Fibroblast of villous mesenchyme (primary cell): ENCODE results near the gene HK2. TPM values are rescaled to one million over a fixed set of nuclear protein-coding genes. Genes with fewer than 3 reads are reported as not detected.
A peak's percentile ranks its signal among the peaks of the same experiment; 100 is the strongest.
"Not testable (repeated sequence)": the region's sequence is repeated elsewhere in the genome, so short reads cannot be mapped to it uniquely, and the experiment has no call there.

Experiments used
- DNase-seq: peaks from one replicate; pipeline ENCODE4 v3.0.0-alpha.2; 2010; ENCODE audit warnings: low read depth
- H3K4me3 ChIP-seq: 2 replicates; pipeline ENCODE4 v1.5.1; 2011; ENCODE audit warnings: low read depth, mild to moderate bottlenecking, low read length
- total RNA-seq: library from RNA; depleted of rRNA; stranded (reverse); fragments of >200 nt; gene quantifications from 2 replicates; pipeline ENCODE4 v1.2.3, GENCODE V29; 2012
- TF ChIP-seq, protein P1 (sequence below): IDR thresholded peaks from 2 replicates; pipeline ENCODE4 v1.5.1; 2012; ENCODE audit warnings: low read depth, mild to moderate bottlenecking, low read length; ENCODE audit not compliant: insufficient read depth

HK2 gene
- total RNA-seq, 1 donor = 15.1 TPM

- DNase-seq = no peak
- no peak overlapping the region for H3K4me3 ChIP-seq
- TF ChIP-seq, protein P1, sequence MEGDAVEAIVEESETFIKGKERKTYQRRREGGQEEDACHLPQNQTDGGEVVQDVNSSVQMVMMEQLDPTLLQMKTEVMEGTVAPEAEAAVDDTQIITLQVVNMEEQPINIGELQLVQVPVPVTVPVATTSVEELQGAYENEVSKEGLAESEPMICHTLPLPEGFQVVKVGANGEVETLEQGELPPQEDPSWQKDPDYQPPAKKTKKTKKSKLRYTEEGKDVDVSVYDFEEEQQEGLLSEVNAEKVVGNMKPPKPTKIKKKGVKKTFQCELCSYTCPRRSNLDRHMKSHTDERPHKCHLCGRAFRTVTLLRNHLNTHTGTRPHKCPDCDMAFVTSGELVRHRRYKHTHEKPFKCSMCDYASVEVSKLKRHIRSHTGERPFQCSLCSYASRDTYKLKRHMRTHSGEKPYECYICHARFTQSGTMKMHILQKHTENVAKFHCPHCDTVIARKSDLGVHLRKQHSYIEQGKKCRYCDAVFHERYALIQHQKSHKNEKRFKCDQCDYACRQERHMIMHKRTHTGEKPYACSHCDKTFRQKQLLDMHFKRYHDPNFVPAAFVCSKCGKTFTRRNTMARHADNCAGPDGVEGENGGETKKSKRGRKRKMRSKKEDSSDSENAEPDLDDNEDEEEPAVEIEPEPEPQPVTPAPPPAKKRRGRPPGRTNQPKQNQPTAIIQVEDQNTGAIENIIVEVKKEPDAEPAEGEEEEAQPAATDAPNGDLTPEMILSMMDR = no peak
Measured at GRCh38 chr2:74895001-74895400, 61.1 kb downstream of the HK2 start.

GRCh38 chr2:74896232-74896631 is 62.3 kb downstream of the HK2 start:
- TF ChIP-seq, protein P1 = no peak
- no peak overlapping the region for H3K4me3 ChIP-seq
- no peak for DNase-seq

DNA sequence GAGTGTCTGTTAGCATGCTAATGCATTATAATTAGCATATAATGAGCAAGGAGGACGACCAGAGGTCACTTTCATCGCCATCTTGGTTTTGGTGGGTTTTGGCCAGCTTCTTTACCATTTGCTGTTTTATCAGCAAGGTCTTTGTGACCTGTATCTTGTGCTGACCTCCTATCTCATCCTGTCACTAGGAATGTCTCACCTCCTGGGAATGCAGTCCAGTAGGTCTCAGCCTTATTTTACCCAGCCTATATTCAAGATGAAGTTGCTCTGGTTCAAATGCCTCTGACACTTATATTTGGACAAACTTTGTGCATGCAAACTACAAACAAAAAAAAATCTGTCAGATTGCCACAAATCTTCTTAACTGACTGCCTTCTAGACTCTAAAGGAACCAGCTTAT is 66.3 kb downstream of the HK2 start:
- DNase-seq, H3K4me3 ChIP-seq: not testable (repeated sequence)

GRCh38 chr2:74902281-74902860 is 68.4 kb downstream of the HK2 start:
- TF ChIP-seq, protein P1 = no peak
- no peak overlapping the region for H3K4me3 ChIP-seq
- DNase-seq = no peak

- H3K4me3 ChIP-seq = no peak overlapping the region
- DNase-seq = no peak
- TF ChIP-seq, protein P1 = no peak
Measured at GRCh38 chr2:74906395-74906794, 72.5 kb downstream of the HK2 start.

GRCh38 chr2:74907560-74907959 is 73.6 kb downstream of the HK2 start:
- DNase-seq, H3K4me3 ChIP-seq: not testable (repeated sequence)

DNA sequence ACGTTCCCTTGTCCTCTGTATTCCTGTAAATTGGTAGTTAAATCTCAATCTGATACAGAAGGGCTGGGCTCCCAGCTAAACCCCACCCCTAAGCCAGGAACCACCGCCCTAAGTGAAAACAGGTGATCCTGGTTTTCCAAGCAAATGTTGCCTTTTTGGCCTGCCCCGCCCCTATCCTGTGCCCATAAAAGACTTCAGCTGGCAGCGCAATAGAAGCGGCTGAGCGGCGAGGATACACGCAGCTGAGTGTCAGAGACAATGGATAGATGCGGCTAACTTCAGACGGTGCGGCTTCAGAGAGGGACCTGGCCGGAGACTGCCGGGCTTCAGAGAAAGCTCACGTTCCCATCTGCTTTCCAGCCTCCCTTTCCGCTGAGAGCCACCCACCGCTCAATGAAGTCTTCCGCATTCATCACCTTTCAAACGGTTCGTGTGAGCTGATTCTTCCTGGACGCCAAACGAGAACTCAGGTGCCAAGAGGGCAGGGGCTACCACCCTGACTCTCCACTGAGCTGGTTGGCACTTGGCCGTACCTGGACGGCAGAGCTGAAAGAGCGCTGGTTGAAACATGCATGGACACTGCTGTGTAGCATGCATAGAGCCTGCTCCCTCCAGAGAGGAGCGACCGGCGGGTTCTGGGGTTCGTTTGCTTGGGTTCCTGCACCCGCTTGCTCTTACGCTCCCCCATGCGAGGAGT is 75.0 kb downstream of the HK2 start:
- TF ChIP-seq, protein P1 = no peak
- peak overlapping the region; percentile 37 for H3K4me3 ChIP-seq
- no peak for DNase-seq

DNA sequence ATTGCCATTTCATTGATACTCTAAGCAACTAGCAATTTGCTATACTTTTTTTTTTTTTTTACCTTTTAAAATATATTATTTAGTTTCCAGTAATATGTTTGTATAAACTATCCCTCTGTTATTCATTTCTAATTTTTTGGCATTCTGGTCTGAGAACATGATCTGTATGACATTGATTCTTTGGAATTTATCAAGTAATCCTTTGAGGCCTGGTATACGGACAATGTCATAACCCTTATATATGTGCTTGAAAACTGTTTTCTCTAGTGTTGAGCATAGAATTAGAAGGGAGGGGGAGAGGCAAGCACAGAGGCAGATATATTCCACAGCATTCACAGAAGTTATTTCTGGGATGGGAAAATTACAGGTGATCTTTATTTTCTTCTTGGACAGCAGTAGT is 76.3 kb downstream of the HK2 start:
- TF ChIP-seq, protein P1 = no peak
- DNase-seq = no peak
- H3K4me3 ChIP-seq = no peak overlapping the region
